NCI-H1417 treated with DMSO at 0.1 percent for 48 hours (cell line): ENCODE data around the gene HS3ST5.

Experiments
- DNase-seq: peaks from one replicate; lab custom pipeline; 2025; lab: John Stamatoyannopoulos, UW

The HS3ST5 gene

DNA sequence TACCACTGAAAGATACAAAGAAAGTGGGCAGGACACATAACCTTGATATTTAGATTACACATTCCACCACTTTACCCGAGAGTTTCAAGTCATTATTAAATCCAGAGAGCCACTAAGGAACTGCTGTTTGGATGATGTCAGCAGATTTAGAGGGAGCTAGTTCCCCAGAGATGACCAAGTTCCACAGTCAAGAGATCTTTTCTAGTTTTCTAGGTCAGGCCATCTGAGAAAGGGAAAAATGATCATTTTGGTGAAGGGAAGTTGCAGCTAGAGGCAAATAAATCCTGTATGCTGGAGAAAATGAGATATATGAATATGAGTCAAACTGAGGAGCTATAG, 147.8 kb downstream of the HS3ST5 start:
- no peak for DNase-seq

DNA sequence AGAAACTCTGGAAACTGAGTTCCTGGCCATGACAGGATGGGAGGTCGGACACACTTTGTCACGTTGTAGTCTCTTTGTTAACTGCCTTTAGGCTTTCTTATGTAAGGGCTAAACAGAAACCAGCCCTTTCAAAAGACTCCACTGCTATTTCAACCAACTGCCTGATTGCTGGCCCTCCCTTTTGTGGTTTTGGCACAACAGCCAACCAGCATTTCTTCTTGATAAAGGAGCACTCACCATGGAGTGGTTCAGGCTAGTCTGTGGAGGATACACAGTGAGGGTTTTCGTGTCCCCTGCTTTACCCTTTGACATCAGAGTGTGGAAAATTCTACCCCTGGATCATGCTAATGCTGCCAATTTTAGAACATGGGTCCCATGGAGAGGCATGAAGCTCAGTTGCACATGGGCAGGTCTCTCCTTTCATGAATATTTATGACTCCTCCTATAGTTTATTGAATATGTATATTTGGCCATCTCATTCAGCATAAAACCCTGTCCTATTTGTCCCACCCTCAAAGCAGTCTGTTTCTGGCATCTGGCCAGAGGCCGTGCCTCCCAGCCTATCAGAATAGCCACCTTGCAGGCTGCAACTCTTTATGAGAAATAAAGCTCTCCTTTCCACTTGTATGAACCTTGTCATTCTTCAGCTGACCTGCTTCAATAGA, 148.3 kb downstream of the HS3ST5 start:
- DNase-seq = no peak

DNA sequence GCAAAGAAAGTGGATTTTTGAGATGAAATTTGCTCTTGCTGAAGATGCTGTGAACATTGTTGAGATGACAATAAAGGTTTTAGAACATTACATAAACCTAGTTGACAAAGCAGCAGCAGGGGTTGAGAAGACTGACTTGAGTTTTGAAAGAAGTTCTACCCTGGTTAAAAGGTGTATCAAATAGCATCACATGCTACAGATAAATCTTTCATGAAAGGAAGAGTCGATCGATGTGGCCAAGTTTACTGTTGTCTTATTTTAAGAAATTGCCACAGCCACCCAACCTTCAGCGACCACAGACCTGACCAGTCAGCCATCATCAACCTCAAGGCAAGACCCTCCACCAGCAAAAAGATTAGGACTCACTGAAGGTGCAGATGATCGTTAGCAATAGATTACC, 155.3 kb downstream of the HS3ST5 start:
- no peak for DNase-seq

DNA sequence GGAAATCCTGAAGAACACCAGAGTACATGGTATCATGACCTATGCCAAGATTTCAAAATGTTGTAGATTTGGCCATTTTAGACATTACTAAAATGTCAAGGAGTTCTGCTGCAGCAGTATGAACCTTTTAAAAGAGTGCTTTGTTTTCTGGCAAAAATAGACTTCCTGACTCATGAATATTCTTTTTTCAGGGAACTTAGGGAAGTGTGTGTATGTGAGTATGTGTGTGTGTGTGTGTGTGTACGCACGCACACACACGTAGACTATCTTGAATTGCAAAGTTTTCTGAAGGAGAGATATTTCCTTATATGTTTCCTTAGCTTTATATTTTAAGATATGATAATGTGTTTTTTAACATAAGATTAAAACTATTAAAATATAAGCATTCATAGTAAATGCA, 161.2 kb downstream of the HS3ST5 start:
- no peak for DNase-seq

DNA sequence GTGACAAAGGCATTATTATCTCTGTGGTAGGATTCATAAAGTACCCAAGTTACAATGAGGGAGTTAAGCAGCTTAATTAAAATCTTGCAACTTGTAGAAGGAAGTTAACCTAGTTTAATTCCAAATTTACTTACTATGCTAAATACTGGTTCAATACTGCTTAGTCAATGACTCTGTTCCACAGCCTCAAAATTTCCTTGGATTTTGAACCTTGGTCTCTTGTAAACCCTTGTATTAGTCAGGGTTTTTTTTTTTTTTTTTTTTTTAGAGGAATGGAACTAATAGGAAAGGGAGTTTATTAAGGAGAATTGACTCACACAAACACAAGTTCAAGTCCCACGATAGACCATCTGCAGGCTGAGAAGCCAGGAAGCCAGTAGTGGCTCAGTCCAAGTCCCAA, 163.4 kb downstream of the HS3ST5 start:
- DNase-seq = no peak

DNA sequence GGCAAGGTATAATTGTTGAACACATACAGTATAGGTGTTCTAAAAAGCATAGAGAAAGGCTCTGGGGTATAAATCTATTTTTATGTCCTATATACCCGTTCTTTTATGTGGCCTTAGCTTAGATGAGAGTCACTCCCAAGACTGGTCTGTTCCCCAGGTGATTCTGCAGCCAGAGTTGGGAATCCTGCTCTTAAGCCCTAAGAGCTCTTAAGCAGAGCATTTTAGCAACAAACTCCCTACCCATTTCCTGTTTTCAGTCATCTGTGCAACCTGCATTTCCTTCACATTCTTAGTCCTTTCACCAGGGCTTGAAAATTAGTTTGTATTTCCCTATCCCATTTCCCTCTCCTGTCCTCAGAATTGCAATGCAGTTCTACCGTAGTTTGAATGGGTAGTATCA, 166.1 kb downstream of the HS3ST5 start:
- no peak for DNase-seq

DNA sequence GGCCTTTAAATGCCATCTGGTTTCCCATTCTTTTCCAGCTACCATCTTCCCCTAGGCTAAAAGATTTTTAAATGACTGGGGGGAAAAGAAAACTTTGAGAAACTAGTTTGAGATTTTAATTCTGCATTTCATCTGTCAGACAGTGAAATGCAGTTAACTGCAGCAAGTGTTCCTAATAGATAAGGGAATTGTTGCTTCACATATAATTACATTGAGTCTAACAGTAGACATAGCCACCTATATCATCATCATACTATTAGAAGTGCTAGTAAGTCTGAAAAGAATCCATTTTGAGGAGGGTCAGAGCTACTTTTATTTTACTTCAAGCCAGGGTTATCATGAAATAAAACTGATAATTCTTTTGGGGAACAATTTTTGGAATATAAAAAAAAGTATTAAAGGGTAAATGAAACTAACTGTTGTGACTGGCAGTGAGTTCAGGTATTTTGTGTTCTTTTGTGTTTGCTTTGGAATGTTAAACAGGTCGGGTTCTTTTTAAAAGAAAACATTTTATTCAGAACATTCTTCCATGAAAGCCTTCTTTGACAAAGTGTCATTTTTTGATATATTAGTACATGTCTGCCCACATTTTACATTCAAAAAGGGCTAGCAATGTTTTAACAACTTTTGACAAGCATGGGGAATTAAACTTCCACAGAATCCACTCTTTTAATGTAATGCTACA, 170.1 kb downstream of the HS3ST5 start:
- no peak for DNase-seq

DNA sequence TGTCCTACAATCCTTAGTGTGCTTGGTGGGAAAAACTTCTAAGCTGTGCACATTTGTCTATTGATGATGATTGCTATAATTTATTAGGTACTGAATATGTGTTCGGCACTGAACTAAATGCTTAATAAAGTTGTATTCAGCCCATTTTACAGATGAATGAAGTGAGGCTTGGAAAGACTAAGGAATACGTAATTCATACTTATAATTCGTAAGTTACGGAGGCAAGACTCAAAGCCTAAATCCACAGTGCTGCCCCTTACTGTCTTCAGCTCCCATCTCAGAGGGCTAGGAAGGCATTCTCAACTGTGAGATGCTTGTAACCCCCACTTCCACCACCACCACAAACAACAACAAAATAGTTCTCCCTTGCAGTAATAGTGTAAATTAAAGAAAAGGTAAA, 171.3 kb downstream of the HS3ST5 start:
- DNase-seq = no peak

DNA sequence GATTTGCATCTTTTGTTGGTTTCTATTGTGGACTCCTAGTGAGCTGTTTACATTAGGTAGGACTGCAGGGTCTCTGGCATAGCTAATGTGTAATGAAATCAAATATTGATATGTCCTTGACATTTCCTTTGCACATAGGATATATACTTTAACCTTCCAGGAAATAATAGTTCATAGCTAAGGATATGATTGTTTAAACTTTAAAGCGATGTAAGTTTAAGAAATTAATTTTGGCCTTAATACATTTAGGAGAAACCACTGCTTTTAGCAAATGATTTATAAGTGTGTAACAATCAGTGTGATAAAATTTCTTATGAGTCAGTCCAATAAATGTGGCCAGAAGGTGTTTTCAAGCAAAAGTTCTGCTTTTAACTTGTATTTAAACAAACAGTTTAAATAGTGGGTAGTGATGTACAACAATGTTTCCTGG, 171.8 kb downstream of the HS3ST5 start:
- DNase-seq = no peak

DNA sequence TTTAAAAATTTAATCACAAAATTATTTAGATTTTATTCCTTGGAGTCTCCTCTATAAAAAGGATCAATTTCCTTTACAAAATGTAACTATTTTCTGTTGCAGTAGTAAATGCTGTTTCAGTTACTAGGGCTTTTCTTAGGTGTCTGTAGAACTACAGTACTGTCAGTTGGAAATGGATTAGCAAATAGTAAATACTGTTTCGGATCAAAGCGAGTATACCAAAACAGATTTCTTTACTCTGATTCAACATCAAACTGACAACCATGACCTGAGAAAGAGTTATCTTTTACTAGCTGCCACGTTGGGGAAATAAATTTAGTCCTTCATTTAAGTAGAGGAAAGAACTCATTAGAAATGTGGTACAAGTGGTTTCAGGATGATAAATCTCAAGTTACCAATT, 172.5 kb downstream of the HS3ST5 start:
- no peak for DNase-seq

DNA sequence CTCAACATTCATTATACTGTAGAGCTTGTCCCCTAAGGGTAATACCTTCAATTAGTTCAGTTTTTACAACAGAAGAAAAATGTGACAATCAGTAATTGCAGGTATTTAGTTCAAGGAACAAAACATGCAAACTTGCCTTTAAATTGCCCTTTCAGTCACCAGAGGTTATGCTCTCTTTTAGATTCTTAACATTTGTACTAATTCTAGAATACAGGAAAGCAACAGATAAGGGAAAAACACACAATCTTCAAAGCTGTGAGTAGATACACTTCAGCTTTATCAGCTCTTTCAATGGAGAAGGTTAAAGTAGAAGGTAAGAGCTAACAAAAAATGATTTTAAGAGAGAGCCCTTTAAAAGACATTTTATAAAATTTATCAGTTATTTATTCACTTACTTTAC, 173.1 kb downstream of the HS3ST5 start:
- no peak for DNase-seq

DNA sequence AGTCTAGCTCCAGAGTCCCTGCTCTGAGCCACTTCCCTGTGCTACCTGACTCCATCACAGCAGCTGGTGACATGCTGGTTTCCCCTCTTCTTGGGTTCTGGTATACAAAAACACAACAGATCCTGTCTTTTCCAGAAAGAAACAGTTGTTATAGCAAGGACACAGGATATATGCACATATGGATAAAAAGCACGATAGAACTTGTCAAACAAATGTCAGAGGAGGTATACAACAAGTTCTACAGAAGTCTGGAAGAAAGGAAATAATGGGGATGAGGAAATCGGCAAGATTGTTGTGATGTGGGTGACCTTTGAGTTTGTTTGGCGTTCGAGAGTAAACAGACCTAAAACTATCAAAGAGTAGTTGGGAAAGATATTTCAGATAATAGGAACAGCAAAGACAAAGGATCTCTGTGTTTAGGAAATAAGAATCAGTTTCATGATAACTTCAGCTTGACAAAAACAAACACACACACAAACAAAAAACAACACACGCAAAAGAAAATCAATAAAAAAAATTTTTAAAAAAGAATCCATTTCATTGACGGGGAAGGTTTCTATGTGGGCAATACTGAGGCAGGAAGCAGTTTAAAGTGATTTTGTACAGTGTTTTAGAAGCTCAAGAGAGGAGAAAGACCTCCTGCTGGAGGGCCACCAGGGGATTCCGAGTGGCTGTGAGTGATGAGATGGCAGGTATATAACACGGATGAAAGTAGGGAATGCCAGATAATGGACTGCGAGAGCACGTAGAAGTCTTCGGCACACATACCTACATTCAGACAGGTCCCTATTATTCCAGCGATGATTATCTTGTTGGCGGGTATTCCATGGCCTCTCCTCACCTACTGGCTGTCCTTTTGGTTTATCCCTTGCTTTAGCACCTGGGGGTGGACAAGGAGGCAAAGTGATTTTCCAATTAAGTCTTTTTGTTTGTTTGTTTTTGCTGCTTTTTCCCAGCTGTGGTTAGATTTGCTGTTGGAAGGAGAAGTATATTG, 174.9 kb downstream of the HS3ST5 start:
- DNase-seq = no peak

DNA sequence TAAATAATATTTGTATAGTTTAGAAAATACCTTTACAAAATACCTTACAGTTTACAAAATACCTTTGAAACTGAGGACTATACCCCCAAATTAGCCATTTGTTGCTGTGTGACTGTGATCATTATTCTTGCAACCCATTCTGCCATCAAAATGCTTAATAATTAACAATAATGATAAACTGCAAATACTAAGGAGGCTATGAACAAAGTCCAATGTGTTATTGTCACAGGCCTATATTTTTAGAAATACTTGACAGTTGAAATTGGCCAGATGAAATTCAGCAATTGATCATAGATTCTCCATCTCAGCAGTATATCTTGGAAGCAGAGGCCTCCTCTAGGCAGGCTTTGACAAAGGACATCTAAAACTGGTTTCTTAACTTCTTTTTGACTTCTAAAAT, 178.6 kb downstream of the HS3ST5 start:
- DNase-seq = no peak

DNA sequence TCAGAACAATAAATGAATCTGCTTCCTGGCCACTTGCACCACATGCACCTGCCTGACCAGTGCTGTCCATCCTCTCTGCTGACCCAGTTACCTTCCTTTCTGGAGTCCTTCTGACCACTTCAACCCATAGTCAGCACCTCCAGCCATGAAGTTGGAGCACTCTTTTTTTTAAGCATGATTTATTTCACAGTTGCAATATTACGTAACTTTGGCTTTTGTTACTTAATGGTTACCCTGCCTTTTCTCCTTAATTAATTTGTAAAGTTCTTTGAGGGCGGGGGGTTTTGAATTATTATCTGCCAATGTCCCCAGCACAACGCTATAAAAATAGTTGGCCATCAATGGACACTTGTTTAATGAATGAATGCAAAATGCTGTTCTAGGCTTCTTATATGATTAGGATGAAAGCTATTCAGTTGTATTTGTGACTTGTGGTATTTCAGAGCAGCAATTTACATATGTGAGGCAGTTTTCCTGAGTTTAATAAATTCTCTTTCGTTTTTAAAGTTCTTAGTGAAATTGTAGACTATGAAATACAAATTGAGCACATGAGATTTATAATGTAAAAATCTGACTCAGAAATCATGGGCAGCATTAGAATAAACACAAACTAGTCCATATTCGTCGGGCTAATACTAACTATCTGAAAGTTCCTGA, 180.0 kb downstream of the HS3ST5 start:
- no peak for DNase-seq

DNA sequence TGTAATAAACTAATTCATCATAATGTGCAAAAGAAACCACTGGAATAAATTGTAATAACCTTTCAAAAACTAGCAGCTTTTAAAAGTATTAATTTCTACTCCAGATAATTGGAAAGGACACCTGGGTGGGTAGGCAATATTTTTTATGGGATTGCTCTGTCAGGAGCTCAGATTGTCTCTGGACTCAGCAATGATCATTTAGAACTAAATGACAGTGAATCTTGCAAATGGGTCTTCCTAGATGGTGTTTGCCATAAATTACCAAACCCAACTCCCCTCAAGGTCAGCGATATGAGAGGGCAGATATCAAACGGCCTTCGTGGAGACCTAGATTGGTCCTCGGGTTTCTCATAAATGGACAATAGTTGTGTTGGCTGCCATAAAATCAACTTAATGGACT, 181.9 kb downstream of the HS3ST5 start:
- DNase-seq = no peak

DNA sequence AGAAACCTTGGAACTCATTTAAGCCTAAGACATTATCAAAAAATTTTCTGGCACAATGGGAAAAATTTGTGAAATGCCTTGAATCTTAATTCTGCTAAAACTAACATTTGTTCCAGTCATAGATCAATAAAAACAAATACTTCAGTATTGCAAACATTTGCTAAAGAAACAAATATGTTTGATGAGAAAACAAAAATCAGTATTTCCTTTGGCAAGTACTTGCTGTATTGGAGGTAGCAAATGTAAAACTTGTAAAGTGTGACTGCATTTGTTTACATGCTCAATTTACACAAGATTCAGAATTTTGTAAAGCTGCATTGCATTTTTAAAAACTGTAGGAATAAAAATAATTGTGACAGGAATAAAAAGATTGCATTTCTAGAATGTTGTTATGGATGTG, 183.1 kb downstream of the HS3ST5 start:
- no peak for DNase-seq

DNA sequence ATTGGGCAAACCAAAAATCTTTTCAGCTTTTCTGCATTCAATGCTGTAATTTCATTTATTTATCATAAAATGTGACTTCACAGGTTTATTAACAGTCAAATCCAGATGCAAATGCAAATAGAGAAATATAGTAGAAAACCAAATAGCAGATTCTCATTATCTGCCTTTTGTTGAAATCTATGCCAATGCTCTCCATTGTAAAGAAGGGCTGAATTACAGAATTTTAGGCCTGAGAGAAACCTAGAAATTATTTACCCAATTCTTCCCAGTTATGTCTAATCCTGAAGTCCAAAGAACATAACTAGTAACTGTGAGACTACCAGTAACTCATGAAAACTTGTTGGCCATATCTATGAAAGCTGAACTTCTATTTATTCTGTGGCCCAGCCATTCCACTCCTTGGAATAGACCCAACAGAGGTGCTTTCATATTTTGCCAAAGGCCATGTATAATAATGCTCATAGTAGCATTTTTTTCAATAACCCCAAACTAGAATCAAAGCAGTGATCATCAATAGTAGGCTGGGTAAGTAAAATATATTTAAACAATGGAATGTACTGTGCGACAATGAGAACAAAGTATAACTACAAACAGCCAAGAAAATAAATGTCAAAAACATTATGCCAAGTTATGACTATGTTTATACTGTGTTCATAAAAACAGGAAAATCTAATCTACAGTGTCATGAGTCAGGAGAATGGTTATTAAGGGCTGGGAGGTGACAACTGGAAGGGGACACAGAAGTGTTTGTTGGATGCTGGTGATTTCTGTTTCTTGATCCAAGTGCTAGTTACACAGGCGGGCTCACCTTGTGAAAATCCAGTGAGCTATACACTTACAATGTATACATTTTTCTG, 183.8 kb downstream of the HS3ST5 start:
- no peak for DNase-seq

DNA sequence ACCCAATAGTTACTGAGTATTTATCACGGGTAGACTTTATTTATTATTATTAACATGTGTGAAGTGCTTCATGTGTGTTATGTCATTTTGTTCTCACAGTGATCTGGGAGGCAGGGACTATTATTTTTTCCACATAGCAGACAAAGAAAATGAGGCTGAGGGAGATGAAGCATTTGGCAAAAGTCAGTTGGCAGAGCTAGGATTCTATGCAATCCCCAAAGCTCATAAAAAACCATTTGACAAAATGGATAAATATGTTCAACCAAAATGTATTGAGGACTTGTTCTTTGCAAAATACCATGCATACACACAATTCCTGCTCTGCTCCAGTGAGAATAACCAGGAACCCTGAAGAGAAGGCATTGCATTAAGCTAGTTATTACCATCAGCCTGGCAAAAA, 184.4 kb downstream of the HS3ST5 start:
- DNase-seq = no peak

DNA sequence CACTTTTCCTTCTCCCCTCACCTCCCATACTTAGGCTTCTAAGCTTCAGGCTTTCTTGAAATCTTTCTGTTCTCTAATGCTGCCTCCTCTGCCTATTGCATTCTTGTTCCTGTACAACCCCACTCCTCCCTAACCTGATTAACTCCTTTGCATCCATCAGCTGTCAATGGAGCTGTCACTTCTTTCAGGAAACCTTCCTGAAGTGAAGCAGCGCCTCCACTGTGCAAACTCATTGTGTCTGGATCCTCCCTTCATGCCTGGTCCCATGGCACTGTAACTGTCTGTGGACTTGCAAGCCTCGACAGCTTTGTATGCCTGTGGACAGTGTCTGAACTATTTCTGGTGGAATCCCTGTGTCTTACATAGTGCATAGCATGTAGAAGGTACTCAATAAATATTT, 185.0 kb downstream of the HS3ST5 start:
- DNase-seq = no peak

DNA sequence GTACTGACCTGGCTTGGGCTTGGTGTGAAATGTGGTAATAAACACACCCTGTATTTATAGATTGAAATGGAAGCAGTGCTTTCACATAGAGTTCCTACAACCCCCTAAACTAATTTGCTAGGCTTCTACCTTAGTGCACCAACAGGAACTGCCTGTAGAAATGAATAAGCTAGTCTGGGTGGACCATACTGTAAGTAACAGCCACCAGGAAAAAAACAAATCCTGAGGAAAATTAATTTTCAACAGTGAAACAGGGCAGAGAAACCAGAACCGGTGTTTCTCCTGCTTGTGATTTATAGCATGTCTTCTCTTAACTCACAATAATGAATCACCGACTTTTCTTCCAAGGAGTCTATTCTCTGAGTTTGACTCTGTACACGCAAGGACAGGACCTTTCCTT, 187.1 kb downstream of the HS3ST5 start:
- no peak for DNase-seq

DNA sequence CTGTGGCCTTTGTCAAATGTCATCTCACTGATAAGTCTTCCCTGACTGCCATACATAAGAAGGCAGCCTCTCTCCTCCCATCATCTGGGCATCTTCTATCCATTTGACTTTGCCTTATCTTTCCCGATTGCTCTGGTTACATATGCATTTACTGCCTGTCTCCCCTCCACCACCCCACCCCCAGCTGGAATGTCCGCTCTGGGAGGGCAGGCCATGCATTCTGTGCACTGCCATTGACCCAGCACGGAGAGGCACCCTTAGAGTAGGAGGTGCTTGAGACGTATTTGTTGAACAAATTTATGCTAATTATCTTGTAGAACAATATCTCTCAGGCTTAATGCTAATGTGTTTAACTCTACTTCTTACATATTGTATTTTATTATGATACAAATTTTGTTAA, 188.0 kb downstream of the HS3ST5 start:
- DNase-seq = no peak

DNA sequence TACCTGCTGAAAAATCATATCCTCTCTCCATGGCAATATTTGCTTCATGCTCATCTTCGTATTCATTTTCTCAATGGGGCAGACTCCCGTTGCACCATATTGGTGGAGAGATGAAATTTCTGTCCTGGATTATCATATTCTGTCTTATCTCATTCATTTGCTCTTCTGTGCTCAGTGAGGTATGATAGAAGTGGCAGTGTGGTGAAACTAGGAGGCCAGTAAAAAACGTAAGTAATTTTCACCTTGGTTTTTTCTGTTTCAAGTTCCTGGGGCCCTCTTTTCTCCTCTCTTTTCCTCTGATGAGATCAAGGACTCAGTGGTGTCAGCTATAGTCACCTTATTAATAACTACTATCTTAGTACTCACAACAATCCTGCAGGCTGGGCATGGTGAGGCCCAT, 189.4 kb downstream of the HS3ST5 start:
- no peak for DNase-seq
